Retinal pigment epithelial cell (primary cell): ENCODE results near the gene POPDC2.

Source experiments
- DNase-seq: peaks from one replicate; pipeline ENCODE4 v3.0.0-alpha.2; 2010; ENCODE audit warnings: low read depth
- H3K4me3 ChIP-seq: 2 replicates; pipeline ENCODE4 v1.5.1; 2011; ENCODE audit warnings: mild to moderate bottlenecking, low read length, control low read depth, moderate library complexity
- CTCF ChIP-seq: conservative IDR thresholded peaks from 2 replicates; pipeline ENCODE4 v1.5.1; 2011; ENCODE audit warnings: low read depth, low read length, control low read depth, inconsistent platforms

The POPDC2 gene, protein sequence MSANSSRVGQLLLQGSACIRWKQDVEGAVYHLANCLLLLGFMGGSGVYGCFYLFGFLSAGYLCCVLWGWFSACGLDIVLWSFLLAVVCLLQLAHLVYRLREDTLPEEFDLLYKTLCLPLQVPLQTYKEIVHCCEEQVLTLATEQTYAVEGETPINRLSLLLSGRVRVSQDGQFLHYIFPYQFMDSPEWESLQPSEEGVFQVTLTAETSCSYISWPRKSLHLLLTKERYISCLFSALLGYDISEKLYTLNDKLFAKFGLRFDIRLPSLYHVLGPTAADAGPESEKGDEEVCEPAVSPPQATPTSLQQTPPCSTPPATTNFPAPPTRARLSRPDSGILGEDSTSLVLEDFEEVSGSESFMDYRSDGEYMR

GRCh38 chr3:119660474-119661440 is at the start of gene POPDC2:
Gene POPDC2 (minus strand): TSS chr3:119660589. CDS start chr3:119660423, 166 bp downstream.
- TF ChIP-seq CTCF = no peak
- no peak within 1 kb of the TSS for H3K4me3 ChIP-seq
- no peak for DNase-seq

GRCh38 chr3:119703820-119704531 is 43.6 kb upstream of the POPDC2 start:
- no peak for TF ChIP-seq CTCF
- DNase-seq = no peak
- no peak overlapping the region for H3K4me3 ChIP-seq

GRCh38 chr3:119702530-119703527 is 42.4 kb upstream of the POPDC2 start, which contains the start of gene CFAP91:
Gene CFAP91 (plus strand): TSS chr3:119703022. CDS start chr3:119703099, 77 bp downstream.
- no peak for TF ChIP-seq CTCF
- peak within 1 kb of the TSS; percentile 70 for H3K4me3 ChIP-seq
- peak; percentile 61 for DNase-seq

DNA sequence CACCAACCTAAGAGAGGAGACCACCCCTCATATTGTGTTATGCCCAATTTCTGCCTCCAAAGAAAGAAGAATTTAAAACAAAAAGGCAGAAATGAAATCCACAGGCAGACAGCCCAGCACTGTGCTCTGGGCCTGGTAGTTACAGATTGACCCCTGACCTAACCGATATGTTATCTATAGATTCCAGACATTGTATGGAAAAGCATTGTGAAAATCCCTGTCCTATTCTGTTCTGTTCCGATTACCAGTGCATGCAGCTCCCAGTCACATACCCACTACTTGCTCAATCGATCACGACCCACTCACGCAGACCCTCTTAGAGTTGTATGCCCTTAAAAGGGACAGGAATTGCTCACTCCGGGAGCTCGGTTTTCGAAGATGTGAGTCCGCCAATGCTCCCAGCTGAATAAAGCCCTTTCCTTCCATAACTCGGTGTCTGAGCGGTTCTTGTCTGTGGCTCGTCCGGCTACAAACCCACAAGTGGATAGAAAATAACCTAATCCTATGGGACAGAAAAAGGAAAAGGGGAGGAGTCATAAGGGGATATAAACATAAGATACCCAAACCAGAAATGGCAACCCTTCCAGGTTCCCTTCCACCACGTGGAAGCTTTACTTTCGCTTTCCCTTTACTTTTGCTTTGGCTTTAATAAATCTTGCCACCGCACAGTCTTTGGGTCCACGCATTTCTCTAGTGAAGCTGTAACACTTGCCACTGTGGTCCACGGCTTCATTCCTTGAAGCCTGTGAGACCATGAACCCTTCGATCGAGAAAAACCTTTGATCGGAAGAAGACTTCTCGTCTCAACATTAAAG is 40.7 kb upstream of the POPDC2 start:
- H3K4me3 ChIP-seq = no peak overlapping the region
- no peak for TF ChIP-seq CTCF
- DNase-seq = no peak

- no peak for TF ChIP-seq CTCF
- no peak for DNase-seq
- no peak overlapping the region for H3K4me3 ChIP-seq
These were observed 40.0 kb upstream of the POPDC2 start for GRCh38 chr3:119700269-119700919.
